Measurements from ENCODE around the gene SLC29A1.

Gene SLC29A1

DNA sequence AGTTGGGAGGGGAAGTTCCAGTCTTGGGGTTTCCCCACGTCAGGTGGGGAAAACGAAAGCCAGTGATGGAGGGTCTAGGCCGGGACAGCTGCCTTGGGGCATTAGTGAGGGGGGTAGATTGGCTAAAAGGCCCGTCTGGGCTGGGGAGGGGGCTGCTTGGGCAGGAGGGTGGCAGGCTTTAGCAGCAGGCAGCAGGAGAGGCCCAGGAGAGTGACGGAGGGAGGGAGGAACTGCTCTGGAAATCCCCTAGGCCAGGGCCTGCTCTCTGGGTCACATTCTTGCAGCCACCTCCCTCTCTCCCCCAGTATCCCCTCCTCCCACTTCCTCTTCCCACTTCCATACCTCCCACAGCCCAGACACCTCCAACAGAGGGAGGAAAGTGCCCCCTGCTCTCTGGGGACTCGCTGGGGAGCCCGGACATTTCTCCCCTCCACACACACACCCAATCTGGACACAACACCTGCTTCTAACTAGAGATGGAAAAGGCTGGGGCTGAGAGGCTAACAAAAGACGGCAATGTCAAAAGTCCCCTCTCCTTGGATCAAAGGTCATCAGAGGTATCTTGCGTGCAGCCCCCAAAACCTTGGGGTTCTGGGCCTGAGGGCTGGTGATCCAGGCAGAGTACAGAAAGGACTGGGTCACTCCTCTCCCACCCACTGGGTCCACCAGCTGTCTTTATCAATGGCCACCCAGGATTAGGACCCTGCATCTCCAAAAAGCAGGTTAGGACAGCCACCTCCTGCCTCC, 40.1 kb downstream of the SLC29A1 start:
- H2AK5ac ChIP-seq (ENCODE audit: low read length, severe bottlenecking) = no peak overlapping the region
- WGBS = 49% methylated on average over 8 of the region's 9 CpGs

DNA sequence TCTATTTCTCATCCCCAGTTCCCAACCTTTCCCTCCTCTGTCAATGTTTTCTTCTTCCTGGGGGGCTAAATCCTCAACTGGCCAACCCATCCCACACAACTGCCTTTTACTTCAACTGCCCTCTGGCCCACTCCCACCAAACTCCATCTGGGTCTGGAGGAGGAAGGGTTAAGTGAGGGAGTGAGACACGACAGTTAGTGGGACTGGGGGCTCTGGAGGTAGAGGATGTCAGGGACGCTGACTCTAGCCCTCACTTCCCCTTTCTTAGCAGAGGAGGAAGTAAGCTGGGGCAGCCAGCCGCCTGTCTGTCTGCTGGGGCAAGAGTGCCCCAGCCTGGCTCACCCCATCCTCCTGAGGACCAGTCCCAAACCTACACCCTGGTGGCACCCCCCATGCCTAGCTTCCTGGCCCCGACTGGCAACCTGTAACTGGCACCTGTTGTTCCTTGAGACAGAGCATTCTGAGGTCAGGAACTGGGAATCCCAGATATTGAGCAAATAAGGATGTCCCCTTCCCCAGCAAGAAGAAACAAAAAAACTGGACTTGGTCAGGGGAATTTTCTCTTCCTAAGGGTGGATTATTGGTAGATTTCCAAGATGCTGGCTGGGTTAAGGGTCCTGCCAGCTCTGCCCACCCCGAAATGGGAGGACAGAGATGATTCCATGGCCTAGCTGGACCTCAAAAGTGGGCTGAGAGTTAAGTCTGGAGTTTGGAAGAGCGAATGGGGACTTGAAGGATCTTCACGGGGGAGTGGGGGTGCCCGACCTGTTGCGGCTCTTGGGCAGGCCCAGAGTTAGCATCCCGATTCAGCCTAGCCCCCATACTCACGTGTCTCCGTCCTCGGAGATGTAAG, 41.0 kb downstream of the SLC29A1 start:
- peak overlapping the region in 1 of 2 experiments; percentile 95 for H3K23ac ChIP-seq (ENCODE audit: low read length in 2 of 2)
- peak overlapping the region; percentile 95 for H3K4me2 ChIP-seq (ENCODE audit: low read length, poor library complexity, severe bottlenecking)
- H2BK120ac ChIP-seq (ENCODE audit: low read depth, low read length) = no peak overlapping the region
- peaks cover 14 to 22% of the 10 kb centered on the region in 2 experiments for H3K27me3 ChIP-seq (ENCODE audit: control insufficient read depth in 1 of 2, insufficient read depth in 1 of 2, low read length in 2 of 2)
- no peak overlapping the region for H2BK12ac ChIP-seq (ENCODE audit: low read length in 2 of 2)
- 11% methylated on average over 10 of the region's 13 CpGs for WGBS
- peaks cover 24% of the 10 kb centered on the region for H3K79me1 ChIP-seq (replicated peaks; ENCODE audit: low read length, poor library complexity, severe bottlenecking)
- DNase-seq = peak; percentile 77
- peak overlapping the region; percentile 87 for H2BK15ac ChIP-seq (ENCODE audit: low read depth, poor library complexity, severe bottlenecking)
- peaks cover 16 to 23% of the 10 kb centered on the region in 2 experiments for H3K36me3 ChIP-seq (ENCODE audit: control insufficient read depth in 1 of 2, insufficient read depth in 2 of 2, low read depth in 1 of 2, low read length in 2 of 2)
- peaks cover 33% of the 10 kb centered on the region for H3K4me1 ChIP-seq (ENCODE audit: control insufficient read depth, insufficient read depth, low read depth, low read length)
- peak overlapping the region; percentile 78 to 92 for H3K4me3 ChIP-seq (ENCODE audit: insufficient read depth in 1 of 2, low read depth in 1 of 2, low read length in 2 of 2)
- peak overlapping the region in 1 of 2 experiments; percentile 81 for H3K14ac ChIP-seq (ENCODE audit: low read length in 2 of 2)
- H2AFZ ChIP-seq (ENCODE audit: low read depth, low read length) = peak overlapping the region; percentile 42
- H4K8ac ChIP-seq (ENCODE audit: low read length) = no peak overlapping the region
- H3K9me3 ChIP-seq (ENCODE audit: control insufficient read depth, low read length) = no peaks in the 10 kb centered on the region
- no peak overlapping the region for H2BK5ac ChIP-seq (ENCODE audit: low read depth, low read length, poor library complexity, severe bottlenecking)
- peak overlapping the region; percentile 56 to 68 for H3K18ac ChIP-seq (ENCODE audit: low read depth in 1 of 2, low read length in 2 of 2)
- no peak overlapping the region for H2AK5ac ChIP-seq (ENCODE audit: low read length, severe bottlenecking)
- peak overlapping the region; percentile 47 for H3K27ac ChIP-seq (ENCODE audit: low read length, poor library complexity, severe bottlenecking)
- H4K91ac ChIP-seq (ENCODE audit: low read length) = peak overlapping the region; percentile 70
- H3K9ac ChIP-seq (ENCODE audit: low read length) = peak overlapping the region; percentile 92
- H3K4ac ChIP-seq (ENCODE audit: low read depth in 1 of 2, low read length in 2 of 2) = no peak overlapping the region

More for the DNA sequence above, 40.1 kb downstream of the SLC29A1 start:
- Histone ChIP-seq H2BK5ac (ENCODE audit: low read depth, low read length, poor library complexity, severe bottlenecking) (no peak overlapping the region), H3K4me1 (ENCODE audit: control insufficient read depth, insufficient read depth, low read depth, low read length) (peaks cover 33% of the 10 kb centered on the region), H3K27me3 (ENCODE audit: control insufficient read depth in 1 of 2, insufficient read depth in 1 of 2, low read length in 2 of 2) (peaks cover 5 to 14% of the 10 kb centered on the region in 2 experiments), H2BK120ac (ENCODE audit: low read depth, low read length) (no peak overlapping the region), H3K79me1 (replicated peaks; ENCODE audit: low read length, poor library complexity, severe bottlenecking) (peaks cover 27% of the 10 kb centered on the region), H2AFZ (ENCODE audit: low read depth, low read length) (no peak overlapping the region), H3K18ac (ENCODE audit: low read depth in 1 of 2, low read length in 2 of 2) (peak overlapping the region in 1 of 2 experiments; percentile 28), H4K91ac (ENCODE audit: low read length) (no peak overlapping the region), H3K4me3 (ENCODE audit: insufficient read depth in 1 of 2, low read depth in 1 of 2, low read length in 2 of 2) (peak overlapping the region; percentile 44 to 92), H3K4me2 (ENCODE audit: low read length, poor library complexity, severe bottlenecking) (peak overlapping the region; percentile 95), H3K23ac (ENCODE audit: low read length in 2 of 2) (no peak overlapping the region), H3K4ac (ENCODE audit: low read depth in 1 of 2, low read length in 2 of 2) (peak overlapping the region in 1 of 2 experiments; percentile 3), H3K9me3 (ENCODE audit: control insufficient read depth, low read length) (no peaks in the 10 kb centered on the region), H3K9ac (ENCODE audit: low read length) (peak overlapping the region; percentile 92), H3K27ac (ENCODE audit: low read length, poor library complexity, severe bottlenecking) (peak overlapping the region; percentile 25), H2BK12ac (ENCODE audit: low read length in 2 of 2) (no peak overlapping the region), H3K14ac (ENCODE audit: low read length in 2 of 2) (peak overlapping the region in 1 of 2 experiments; percentile 9), H2BK15ac (ENCODE audit: low read depth, poor library complexity, severe bottlenecking) (peak overlapping the region; percentile 41), H4K8ac (ENCODE audit: low read length) (peak overlapping the region; percentile 16), H3K36me3 (ENCODE audit: control insufficient read depth in 1 of 2, insufficient read depth in 2 of 2, low read depth in 1 of 2, low read length in 2 of 2) (peaks cover 23 to 31% of the 10 kb centered on the region in 2 experiments)
- peak; percentile 77 for DNase-seq

DNA sequence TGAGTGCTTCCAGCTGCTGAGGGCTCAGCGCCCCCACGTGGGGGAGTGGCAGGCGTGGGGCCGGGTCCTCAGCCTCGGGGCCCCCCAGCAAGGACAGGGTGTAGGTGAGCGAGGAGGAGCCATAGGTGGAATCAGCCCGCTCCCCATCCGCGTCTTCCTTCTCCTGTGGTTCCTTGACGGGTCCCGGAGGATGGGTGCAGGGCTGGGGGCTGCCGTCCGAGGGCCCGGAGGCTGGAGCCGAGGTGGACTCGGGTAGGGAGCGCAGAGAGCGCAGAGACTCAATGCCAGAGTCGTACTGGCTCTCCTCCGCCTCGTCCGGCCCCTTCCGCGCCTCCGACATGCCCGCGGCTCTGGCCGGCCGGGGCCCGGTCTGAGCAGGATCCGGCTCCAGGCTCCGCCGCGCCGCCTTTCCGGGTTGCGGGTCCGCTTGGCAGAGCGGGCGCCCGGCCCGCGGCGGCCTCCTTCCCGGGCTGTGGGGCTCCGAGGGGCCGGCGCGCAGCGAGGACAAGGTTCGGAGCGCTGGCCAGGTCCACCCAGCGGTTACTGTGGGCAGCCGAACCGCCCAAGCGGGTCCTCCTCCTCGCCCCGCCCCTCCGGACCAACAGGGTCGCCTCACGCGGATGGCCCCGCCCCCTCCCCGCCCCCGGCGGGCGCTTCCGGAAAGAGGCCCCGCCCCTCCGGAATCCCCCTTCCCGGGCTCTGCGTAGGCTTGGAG, 41.8 kb downstream of the SLC29A1 start, which contains the start of gene NFKBIE:
NFKBIE (minus strand) TSS at position 545 of the 715 bp plus-strand sequence; CDS start at position 340, 205 bp downstream.
- peak within 1 kb of the TSS; percentile 95 for H3K4me2 ChIP-seq (ENCODE audit: low read length, poor library complexity, severe bottlenecking)
- peak within 1 kb of the TSS in 1 of 2 experiments; percentile 81 for H3K14ac ChIP-seq (ENCODE audit: low read length in 2 of 2)
- peak within 1 kb of the TSS; percentile 17 to 46 for H3K4ac ChIP-seq (ENCODE audit: low read depth in 1 of 2, low read length in 2 of 2)
- peak within 1 kb of the TSS; percentile 70 for H4K91ac ChIP-seq (ENCODE audit: low read length)
- H2BK5ac ChIP-seq (ENCODE audit: low read depth, low read length, poor library complexity, severe bottlenecking) = no peak within 1 kb of the TSS
- H2BK120ac ChIP-seq (ENCODE audit: low read depth, low read length) = no peak within 1 kb of the TSS
- peaks cover 9 to 16% of the 10 kb centered on the region in 2 experiments for H3K36me3 ChIP-seq (ENCODE audit: control insufficient read depth in 1 of 2, insufficient read depth in 2 of 2, low read depth in 1 of 2, low read length in 2 of 2)
- H3K4me1 ChIP-seq (ENCODE audit: control insufficient read depth, insufficient read depth, low read depth, low read length) = peaks cover 33% of the 10 kb centered on the region
- no peak within 1 kb of the TSS for H2AK5ac ChIP-seq (ENCODE audit: low read length, severe bottlenecking)
- H3K23ac ChIP-seq (ENCODE audit: low read length in 2 of 2) = peak within 1 kb of the TSS in 1 of 2 experiments; percentile 95
- under 1% methylated on average over 48 of the region's 72 CpGs for WGBS
- peak within 1 kb of the TSS; percentile 47 for H3K27ac ChIP-seq (ENCODE audit: low read length, poor library complexity, severe bottlenecking)
- peak within 1 kb of the TSS; percentile 87 for H2BK15ac ChIP-seq (ENCODE audit: low read depth, poor library complexity, severe bottlenecking)
- DNase-seq = peak; percentile 96
- peak within 1 kb of the TSS; percentile 42 for H2AFZ ChIP-seq (ENCODE audit: low read depth, low read length)
- H3K9me3 ChIP-seq (ENCODE audit: control insufficient read depth, low read length) = no peaks in the 10 kb centered on the region
- H3K27me3 ChIP-seq (ENCODE audit: control insufficient read depth in 1 of 2, insufficient read depth in 1 of 2, low read length in 2 of 2) = peaks cover 21 to 30% of the 10 kb centered on the region in 2 experiments
- H3K9ac ChIP-seq (ENCODE audit: low read length) = peak within 1 kb of the TSS; percentile 92
- no peak within 1 kb of the TSS for H2BK12ac ChIP-seq (ENCODE audit: low read length in 2 of 2)
- H3K4me3 ChIP-seq (ENCODE audit: insufficient read depth in 1 of 2, low read depth in 1 of 2, low read length in 2 of 2) = peak within 1 kb of the TSS; percentile 78 to 92
- no peak within 1 kb of the TSS for H4K8ac ChIP-seq (ENCODE audit: low read length)
- H3K18ac ChIP-seq (ENCODE audit: low read depth in 1 of 2, low read length in 2 of 2) = peak within 1 kb of the TSS; percentile 56 to 68
- peaks cover 20% of the 10 kb centered on the region for H3K79me1 ChIP-seq (replicated peaks; ENCODE audit: low read length, poor library complexity, severe bottlenecking)
